IPS DF 4.7 (cell line): ENCODE results near the gene SLC6A3.
"Not testable (repeated sequence)": the region's sequence is repeated elsewhere in the genome, so short reads cannot be mapped to it uniquely, and the experiment has no call there.

Experiments
- DNase-seq: peaks from one replicate; pipeline ENCODE4 v3.0.0-alpha.2; 2013; ENCODE audit warnings: low spot score; ENCODE audit errors: extremely low read depth

SLC6A3 gene

GRCh38 chr5:1374679-1375055 is 70.6 kb downstream of the SLC6A3 start:
- DNase-seq = no peak

GRCh38 chr5:1374030-1374678 is 71.1 kb downstream of the SLC6A3 start:
- DNase-seq = no peak

- not testable (repeated sequence) for DNase-seq
Observed at GRCh38 chr5:1371972-1372342, 73.3 kb downstream of the SLC6A3 start.

GRCh38 chr5:1371218-1371971 is 73.8 kb downstream of the SLC6A3 start:
- no peak for DNase-seq

- no peak for DNase-seq
Observed at GRCh38 chr5:1370006-1370405, 75.2 kb downstream of the SLC6A3 start.

GRCh38 chr5:1368756-1369155 is 76.5 kb downstream of the SLC6A3 start:
- DNase-seq = no peak

DNA sequence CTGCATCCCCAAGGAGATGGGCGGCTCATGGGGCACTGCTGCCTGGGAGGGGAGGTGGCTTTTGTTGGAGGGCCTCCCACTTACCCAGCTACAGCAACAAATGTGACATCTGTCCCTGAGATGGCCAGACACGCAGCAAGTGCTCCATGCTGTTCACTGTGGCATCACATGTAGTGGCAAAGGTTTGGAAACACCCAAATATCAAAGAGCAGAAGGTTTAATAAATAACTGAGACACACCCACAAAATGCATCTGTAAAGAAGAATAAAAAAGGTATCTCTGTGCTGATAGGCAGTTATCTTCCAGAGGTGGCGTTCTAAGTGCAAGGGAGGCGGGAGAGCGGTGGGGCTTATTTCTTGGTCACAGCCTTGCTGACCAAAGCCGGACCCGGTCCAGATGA is 77.0 kb downstream of the SLC6A3 start:
- DNase-seq = no peak

DNA sequence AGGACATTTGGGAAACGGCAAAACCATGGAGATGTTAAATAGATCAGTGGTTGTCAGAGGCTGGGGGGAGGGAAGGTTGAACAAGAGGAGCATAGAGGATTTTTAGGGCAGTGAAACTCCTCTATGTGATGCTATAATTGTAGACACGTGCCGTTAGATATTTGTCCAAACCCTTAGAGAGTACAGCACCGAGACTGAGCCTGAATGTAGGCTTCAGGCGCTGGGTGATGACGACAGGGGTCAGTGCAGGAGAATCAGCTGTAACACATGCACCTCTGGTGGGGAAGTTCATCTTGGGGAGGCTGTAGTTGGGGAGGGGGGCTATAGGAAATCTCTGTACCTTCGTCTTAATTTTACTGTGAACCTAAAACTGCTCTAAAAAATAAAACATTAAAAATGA is 78.1 kb downstream of the SLC6A3 start:
- DNase-seq = no peak

DNA sequence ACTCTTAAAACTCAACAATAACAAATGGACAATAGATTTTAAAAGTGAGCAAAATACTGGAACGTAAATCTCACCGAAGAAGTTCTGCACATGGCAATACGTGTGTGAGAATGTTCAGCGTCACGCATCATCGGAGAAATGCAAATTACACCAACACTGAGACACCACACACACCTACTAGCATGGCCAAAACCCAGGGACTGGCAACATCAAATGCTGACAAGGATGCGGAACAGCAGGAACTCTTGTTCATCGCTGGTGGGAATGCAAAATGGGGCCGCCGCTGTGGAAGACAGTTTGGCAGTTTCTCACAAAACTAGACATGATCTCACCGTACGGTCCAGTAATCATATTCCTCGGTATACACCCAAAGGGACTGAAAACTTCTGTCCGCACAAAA is 78.7 kb downstream of the SLC6A3 start:
- DNase-seq = no peak

DNA sequence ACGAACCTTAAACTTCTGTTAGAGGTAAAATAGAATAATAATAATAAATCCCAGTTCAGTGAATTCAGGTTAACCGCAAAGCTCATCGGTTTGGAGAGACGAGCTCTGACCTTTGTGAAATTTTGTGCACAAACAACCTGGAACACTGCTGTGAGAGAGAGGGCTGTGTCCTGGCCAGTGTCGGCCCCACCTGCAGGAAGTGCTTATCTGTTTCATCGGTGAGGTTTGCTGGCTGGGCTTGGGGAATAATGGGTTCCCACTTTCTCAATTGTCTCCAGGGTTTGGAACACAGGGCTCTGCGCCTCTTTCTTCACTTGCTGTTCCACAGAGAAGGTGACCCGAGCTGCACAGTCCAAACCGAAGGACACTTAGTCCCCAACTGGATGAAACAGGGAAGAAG is 81.0 kb downstream of the SLC6A3 start:
- no peak for DNase-seq

GRCh38 chr5:1363581-1363980 is 81.7 kb downstream of the SLC6A3 start:
- DNase-seq = no peak

DNA sequence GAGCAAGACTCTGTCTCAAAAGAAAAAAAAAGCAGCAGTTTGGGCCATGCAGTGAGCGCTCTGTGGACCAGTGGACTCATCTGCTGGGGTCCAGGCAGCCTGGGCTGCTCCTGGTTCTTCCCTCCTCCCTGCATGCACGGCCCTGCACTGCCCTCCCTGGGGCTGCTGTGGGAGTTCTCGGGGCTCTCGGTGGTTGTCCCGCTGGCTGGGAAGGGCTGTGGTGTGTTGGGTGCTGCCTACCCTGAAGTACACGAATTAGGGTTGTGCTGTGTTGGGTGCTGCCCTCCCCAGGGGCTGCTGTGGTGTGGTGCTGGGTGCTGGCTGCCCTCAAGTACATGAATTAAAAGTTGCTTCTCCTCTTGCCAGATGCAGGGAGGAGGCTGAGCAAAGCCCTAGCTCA is 82.1 kb downstream of the SLC6A3 start:
- DNase-seq = no peak

- no peak for DNase-seq
Observed at GRCh38 chr5:1362242-1363015, 82.8 kb downstream of the SLC6A3 start.

DNA sequence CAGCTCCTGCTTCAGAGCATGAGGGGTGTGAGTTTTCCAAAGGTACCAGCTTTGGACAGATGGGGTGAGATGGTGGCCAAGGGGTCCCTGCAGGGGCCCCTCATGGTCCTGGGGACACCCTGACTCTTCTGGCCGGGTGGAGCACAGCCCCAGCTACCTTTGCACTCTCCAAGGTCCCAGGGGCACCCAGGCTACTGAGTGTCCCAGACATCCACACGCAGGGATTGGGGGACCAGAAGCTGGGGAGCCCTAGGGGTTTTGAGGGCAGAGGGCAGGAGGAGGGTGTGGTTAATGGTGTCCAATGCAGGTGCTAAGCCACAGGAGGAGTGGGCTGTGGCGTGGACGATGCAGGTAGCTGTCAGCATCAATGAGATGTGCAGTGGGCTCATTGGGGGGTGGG is 84.4 kb downstream of the SLC6A3 start:
- DNase-seq = no peak

DNA sequence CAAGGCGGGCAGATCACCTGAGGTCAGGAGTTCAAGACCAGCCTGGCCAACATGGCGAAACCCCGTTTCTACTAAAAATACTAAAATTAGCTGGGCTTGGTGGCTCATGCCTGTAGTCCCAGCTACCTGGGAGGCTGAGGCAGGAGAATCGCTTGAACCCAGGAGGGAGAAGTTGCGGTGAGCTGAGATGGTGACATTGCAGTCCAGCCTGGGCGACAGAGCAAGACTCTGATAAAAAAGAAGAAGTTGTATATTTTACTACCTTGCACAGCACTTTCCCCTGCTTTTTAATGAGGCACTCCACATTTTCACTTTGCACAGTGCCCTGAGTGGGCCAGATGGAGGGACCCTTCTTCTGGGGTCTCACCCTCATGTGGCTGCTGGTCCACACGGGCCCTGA is 84.9 kb downstream of the SLC6A3 start:
- not testable (repeated sequence) for DNase-seq

DNA sequence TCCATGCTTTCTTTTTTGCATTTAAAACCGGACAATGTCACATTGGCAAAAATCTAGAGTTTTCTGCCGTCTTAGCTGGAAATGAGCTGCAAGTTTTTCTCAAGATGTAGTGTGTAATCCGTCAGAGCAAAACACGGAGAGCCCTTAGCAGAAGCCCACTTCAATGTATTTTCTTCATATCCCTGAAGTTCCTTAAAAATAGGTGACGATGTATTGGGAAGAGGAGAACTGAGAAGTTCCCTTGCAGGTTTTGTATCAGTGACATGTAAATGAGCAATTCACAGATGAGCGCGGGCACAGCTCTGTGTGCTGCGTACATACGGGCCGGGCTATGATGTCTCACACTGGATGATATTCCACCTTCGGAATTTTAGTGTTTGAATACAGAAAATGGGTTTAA is 85.5 kb downstream of the SLC6A3 start:
- DNase-seq = no peak

GRCh38 chr5:1359031-1359645 is 86.1 kb downstream of the SLC6A3 start:
- no peak for DNase-seq

GRCh38 chr5:1358726-1359025 is 86.6 kb downstream of the SLC6A3 start:
- DNase-seq = no peak

- DNase-seq = no peak
Observed at GRCh38 chr5:1357946-1358725, 87.1 kb downstream of the SLC6A3 start.

DNA sequence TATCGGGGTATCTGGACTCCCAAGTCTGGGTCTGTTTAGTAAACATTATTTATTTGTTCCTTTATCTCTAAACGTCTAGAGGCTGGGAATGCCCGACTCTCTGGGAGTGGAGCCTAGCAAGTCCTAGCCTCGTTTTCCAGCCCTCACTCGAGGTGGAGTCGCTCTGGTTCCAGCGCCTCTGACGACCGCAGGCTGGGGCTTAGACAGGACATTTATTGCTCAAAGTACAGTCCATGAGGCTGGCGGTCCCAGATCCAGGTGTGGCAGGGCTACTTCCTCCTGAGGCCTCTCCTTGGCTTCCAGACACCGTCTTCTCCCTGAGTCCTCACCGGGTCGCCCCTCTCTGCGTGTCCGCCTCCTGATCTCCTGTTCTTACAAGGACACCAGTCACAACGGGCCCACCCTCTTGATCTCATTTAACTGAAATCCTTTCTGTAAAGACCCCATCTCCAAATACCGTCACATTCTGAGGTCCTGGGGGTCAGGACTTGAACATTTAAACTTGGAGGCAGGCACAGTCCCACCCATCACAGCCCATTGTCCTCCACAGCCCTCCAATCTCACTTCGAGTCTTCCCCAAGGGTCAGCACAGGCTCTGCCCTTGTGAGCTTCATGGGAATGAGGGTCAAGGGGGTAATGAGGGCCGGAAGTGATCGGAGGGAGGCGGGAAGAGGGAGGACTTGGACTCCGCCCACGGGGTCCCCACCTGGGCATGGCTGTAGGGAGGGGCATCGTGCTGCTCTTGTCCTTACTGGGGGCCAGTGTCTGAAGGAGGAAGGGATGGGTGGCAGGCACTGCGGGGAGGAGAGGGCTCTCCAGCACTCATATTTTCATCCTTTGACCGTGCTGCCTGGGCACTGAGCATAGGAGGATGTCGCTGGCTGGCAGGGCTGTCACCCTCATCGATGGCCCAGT is 88.1 kb downstream of the SLC6A3 start:
- no peak for DNase-seq
